Activated CD4-positive, alpha-beta T cell treated with anti-CD3 and anti-CD28 coated beads for 36 hours (primary cell): Measurements from ENCODE around the gene SPATA25. TPM values are rescaled to one million over a fixed set of nuclear protein-coding genes. Genes with fewer than 3 reads are reported as not detected.
A peak's percentile ranks its signal among the peaks of the same experiment; 100 is the strongest.

Experiments used
- ATAC-seq: fragments of 200-7000 bp; cut with Tn5 transposase; one replicate; pipeline ENCODE4 v1.10.0; 2021; ENCODE audit warnings: mild to moderate bottlenecking, moderate library complexity
- CTCF ChIA-PET: fragments of 350-600 bp; sonication (Branson Sonifier 250); formaldehyde crosslinking; loops from one replicate; lab custom pipeline; 2021; ENCODE audit warnings: antibody characterized with exemption; lab: Charles Lee
- POLR2A ChIA-PET: fragments of 350-600 bp; sonication (Branson Sonifier 250); formaldehyde crosslinking; loops from one replicate; lab custom pipeline; 2021; ENCODE audit warnings: antibody characterized with exemption, inconsistent platforms; lab: Charles Lee
- DNase-seq: peaks from one replicate; pipeline ENCODE4 v3.0.0-alpha.2; 2020
- H3K27ac Mint-ChIP-seq: one replicate; pipeline ENCODE4 v1.8.0; 2021; ENCODE audit warnings: mixed read lengths
- H3K27me3 Mint-ChIP-seq: one replicate; pipeline ENCODE4 v1.8.0; 2021; ENCODE audit warnings: mixed read lengths
- H3K36me3 Mint-ChIP-seq: one replicate; pipeline ENCODE4 v1.8.0; 2021; ENCODE audit warnings: low read depth, mixed read lengths
- H3K4me1 Mint-ChIP-seq: one replicate; pipeline ENCODE4 v1.8.0; 2021; ENCODE audit warnings: mixed read lengths
- H3K4me3 Mint-ChIP-seq: one replicate; pipeline ENCODE4 v1.8.0; 2021; ENCODE audit warnings: mild to moderate bottlenecking, moderate library complexity, mixed read lengths
- H3K9me3 Mint-ChIP-seq: one replicate; pipeline ENCODE4 v1.8.0; 2021; ENCODE audit warnings: low read depth, mixed read lengths
- intact Hi-C, 2 experiments: fragments of 100-400 bp; cut with DNase I in 1 of 2; cut with micrococcal nuclease in 1 of 2; formaldehyde crosslinking; loops; one replicate each; pipeline versions ENCODE4 v1.14.2 to v1.15.1; 2022 to 2024; cut with DNase I, micrococcal nuclease
- total RNA-seq, 2 experiments: library from RNA; stranded (reverse); gene quantifications; one replicate each; pipeline ENCODE4 v1.2.3, GENCODE V29; 2021

SPATA25 gene
- total RNA-seq, 2 experiments from 2014 or later = 0.66 to 1.0 TPM

GRCh38 chr20:45925821-45926506 is 38.5 kb upstream of the SPATA25 start:
- H3K36me3 Mint-ChIP-seq = no peaks in the 10 kb centered on the region
- ATAC-seq = no peak
- H3K27ac Mint-ChIP-seq = no peak overlapping the region
- ChIA-PET CTCF (interaction anchor here (1.2 kb wide), 1 partner anchor 44 kb away, joined by 4 read pairs; no protein-coding TSS in a partner anchor), POLR2A (no interaction called here)
- no peak for DNase-seq
- intact Hi-C loops = no loop called here
- H3K27me3 Mint-ChIP-seq = peaks cover 4% of the 10 kb centered on the region
- peaks cover 5% of the 10 kb centered on the region for H3K4me1 Mint-ChIP-seq
- H3K9me3 Mint-ChIP-seq = no peaks in the 10 kb centered on the region
- no peak overlapping the region for H3K4me3 Mint-ChIP-seq

- no peak overlapping the region for H3K4me3 Mint-ChIP-seq
- intact Hi-C loops = no loop called here
- CTCF ChIA-PET = interaction anchor here (0.9 to 1.7 kb wide), 3 partner anchors 10 to 45 kb away, joined by 3 to 4 read pairs (median 3); no protein-coding TSS in a partner anchor
These were observed 37.2 kb upstream of the SPATA25 start for GRCh38 chr20:45924391-45925261.

GRCh38 chr20:45921337-45922189 is 34.1 kb upstream of the SPATA25 start:
- Mint-ChIP-seq H3K4me3 (no peak overlapping the region), H3K36me3 (no peaks in the 10 kb centered on the region), H3K9me3 (no peaks in the 10 kb centered on the region), H3K27ac (no peak overlapping the region), H3K27me3 (peaks cover 9% of the 10 kb centered on the region), H3K4me1 (peaks cover 5% of the 10 kb centered on the region)
- ATAC-seq (peak; percentile 53), DNase-seq (no peak)
- ChIA-PET CTCF (interaction anchor here (0.6 to 1.4 kb wide), 3 partner anchors 10 to 603 kb away, joined by 3 to 5 read pairs (median 3); no protein-coding TSS in a partner anchor), POLR2A (no interaction called here)
- intact Hi-C loops = no loop called here

More at GRCh38 chr20:45924391-45925261, 37.2 kb upstream of the SPATA25 start:
- Mint-ChIP-seq H3K4me1 (peaks cover 5% of the 10 kb centered on the region), H3K9me3 (no peaks in the 10 kb centered on the region), H3K27me3 (peaks cover 5% of the 10 kb centered on the region), H3K36me3 (no peaks in the 10 kb centered on the region), H3K27ac (no peak overlapping the region)
- ATAC-seq (no peak), DNase-seq (no peak)
- POLR2A ChIA-PET = interaction anchor here (0.6 kb wide), 1 partner anchor 64 kb away, joined by 6 read pairs; no protein-coding TSS in a partner anchor

- no peak overlapping the region for H3K27ac Mint-ChIP-seq
- H3K9me3 Mint-ChIP-seq = no peaks in the 10 kb centered on the region
- peaks cover 16% of the 10 kb centered on the region for H3K27me3 Mint-ChIP-seq
- ChIA-PET POLR2A (no interaction called here), CTCF (interaction anchor here (0.6 to 1.4 kb wide), 5 partner anchors 11 to 602 kb away, joined by 3 to 5 read pairs (median 3); partner anchors contain the start of genes CTSA and NEURL2)
- no peak overlapping the region for H3K4me3 Mint-ChIP-seq
- ATAC-seq (no peak), DNase-seq (no peak)
- intact Hi-C loops = no loop called here
- no peaks in the 10 kb centered on the region for H3K36me3 Mint-ChIP-seq
- peaks cover 5% of the 10 kb centered on the region for H3K4me1 Mint-ChIP-seq
These were observed 33.3 kb upstream of the SPATA25 start for GRCh38 chr20:45920462-45921336.

- Mint-ChIP-seq H3K36me3 (no peaks in the 10 kb centered on the region), H3K9me3 (no peaks in the 10 kb centered on the region), H3K4me3 (no peak overlapping the region), H3K27ac (no peak overlapping the region), H3K27me3 (peaks cover 16% of the 10 kb centered on the region), H3K4me1 (peaks cover 5% of the 10 kb centered on the region)
- intact Hi-C loops = no loop called here
- CTCF ChIA-PET = interaction anchor here (0.5 to 1.4 kb wide), 4 partner anchors 9 to 50 kb away, joined by 3 to 5 read pairs (median 4); partner anchors contain the start of genes CTSA and NEURL2
- DNase-seq (no peak), ATAC-seq (no peak)
- POLR2A ChIA-PET = interaction anchor here (0.6 kb wide), 1 partner anchor 599 kb away, joined by 3 read pairs; no protein-coding TSS in a partner anchor
These were observed 32.3 kb upstream of the SPATA25 start for GRCh38 chr20:45919542-45920399.

- peaks cover 24% of the 10 kb centered on the region for H3K27me3 Mint-ChIP-seq
- CTCF ChIA-PET = interaction anchor here (1.0 to 1.1 kb wide), 2 partner anchors 9 to 482 kb away, joined by 3 to 4 read pairs; no protein-coding TSS in a partner anchor
- H3K4me3 Mint-ChIP-seq = no peak overlapping the region
- DNase-seq (no peak), ATAC-seq (no peak)
- no peaks in the 10 kb centered on the region for H3K9me3 Mint-ChIP-seq
- H3K36me3 Mint-ChIP-seq = no peaks in the 10 kb centered on the region
- intact Hi-C loops = no loop called here
- POLR2A ChIA-PET = no interaction called here
- no peak overlapping the region for H3K27ac Mint-ChIP-seq
- peaks cover 4% of the 10 kb centered on the region for H3K4me1 Mint-ChIP-seq
These were observed 31.5 kb upstream of the SPATA25 start for GRCh38 chr20:45918779-45919537.

GRCh38 chr20:45918182-45918737 is 30.8 kb upstream of the SPATA25 start:
- no peak overlapping the region for H3K4me3 Mint-ChIP-seq
- ATAC-seq (no peak), DNase-seq (no peak)
- peaks cover 25% of the 10 kb centered on the region for H3K27me3 Mint-ChIP-seq
- H3K36me3 Mint-ChIP-seq = no peaks in the 10 kb centered on the region
- ChIA-PET POLR2A (interaction anchor here (0.6 to 0.7 kb wide), 3 partner anchors 10 to 20 kb away, joined by 3 to 6 read pairs (median 5); partner anchors contain the start of gene PCIF1), CTCF (interaction anchor here (1.0 to 1.1 kb wide), 2 partner anchors 9 to 482 kb away, joined by 3 to 4 read pairs; no protein-coding TSS in a partner anchor)
- intact Hi-C loops = no loop called here
- no peaks in the 10 kb centered on the region for H3K9me3 Mint-ChIP-seq
- no peak overlapping the region for H3K27ac Mint-ChIP-seq
- peaks cover 4% of the 10 kb centered on the region for H3K4me1 Mint-ChIP-seq

GRCh38 chr20:45917790-45918141 is 30.3 kb upstream of the SPATA25 start:
- no peak for DNase-seq

GRCh38 chr20:45913116-45913515 is 25.7 kb upstream of the SPATA25 start:
- DNase-seq (no peak), ATAC-seq (no peak)
- H3K4me3 Mint-ChIP-seq = no peak overlapping the region
- H3K36me3 Mint-ChIP-seq = no peaks in the 10 kb centered on the region
- POLR2A ChIA-PET = no interaction called here
- H3K27ac Mint-ChIP-seq = no peak overlapping the region
- CTCF ChIA-PET = no interaction called here
- H3K4me1 Mint-ChIP-seq = peaks cover 16% of the 10 kb centered on the region
- no peaks in the 10 kb centered on the region for H3K9me3 Mint-ChIP-seq
- intact Hi-C loops = no loop called here
- H3K27me3 Mint-ChIP-seq = peaks cover 24% of the 10 kb centered on the region

More at GRCh38 chr20:45917790-45918141, 30.3 kb upstream of the SPATA25 start:
- CTCF ChIA-PET = interaction anchor here (1.0 kb wide), 1 partner anchor 10 kb away, joined by 4 read pairs; no protein-coding TSS in a partner anchor
- peaks cover 26% of the 10 kb centered on the region for H3K27me3 Mint-ChIP-seq
- POLR2A ChIA-PET = interaction anchor here (0.6 to 0.7 kb wide), 3 partner anchors 10 to 19 kb away, joined by 3 to 6 read pairs (median 5); partner anchors contain the start of gene PCIF1
- intact Hi-C loops = no loop called here
- no peaks in the 10 kb centered on the region for H3K36me3 Mint-ChIP-seq
- no peak overlapping the region for H3K27ac Mint-ChIP-seq
- peaks cover 5% of the 10 kb centered on the region for H3K4me1 Mint-ChIP-seq
- H3K4me3 Mint-ChIP-seq = no peak overlapping the region
- ATAC-seq = no peak
- H3K9me3 Mint-ChIP-seq = no peaks in the 10 kb centered on the region
